NCI-H524 (cell line): ENCODE data around the gene TNKS1BP1.
"Not testable (repeated sequence)": the region's sequence is repeated elsewhere in the genome, so short reads cannot be mapped to it uniquely, and the experiment has no call there.

Experiments
- DNase-seq, 2 experiments: peaks; one replicate each; lab custom pipeline; 2025; lab: John Stamatoyannopoulos, UW

Gene TNKS1BP1

GRCh38 chr11:57294225-57295131, 30.3 kb downstream of the TNKS1BP1 start:
- DNase-seq, result peak in 1 of 2 experiments; percentile 12

- no peak for DNase-seq
Measured at GRCh38 chr11:57290288-57290687, 34.5 kb downstream of the TNKS1BP1 start.

GRCh38 chr11:57288771-57289579, 35.8 kb downstream of the TNKS1BP1 start:
- peak in 1 of 2 experiments; percentile 9 for DNase-seq

GRCh38 chr11:57287884-57288283, 36.9 kb downstream of the TNKS1BP1 start:
- DNase-seq, result no peak

GRCh38 chr11:57283231-57283990, 41.3 kb downstream of the TNKS1BP1 start:
- DNase-seq, result no peak

GRCh38 chr11:57281546-57281945, 43.2 kb downstream of the TNKS1BP1 start:
- DNase-seq, result not testable (repeated sequence)

- no peak for DNase-seq
Measured at GRCh38 chr11:57279116-57279515, 45.6 kb downstream of the TNKS1BP1 start.

- DNase-seq, result no peak
Measured at GRCh38 chr11:57278721-57279095, 46.0 kb downstream of the TNKS1BP1 start.

GRCh38 chr11:57277845-57278720, 46.7 kb downstream of the TNKS1BP1 start:
- peak; percentile 84 for DNase-seq

- DNase-seq, result peak; percentile 34 to 70
Measured at GRCh38 chr11:57276971-57277675, 47.6 kb downstream of the TNKS1BP1 start.

- peak; percentile 75 to 83 for DNase-seq
Measured at GRCh38 chr11:57276169-57276970, 48.4 kb downstream of the TNKS1BP1 start.

GRCh38 chr11:57275582-57275981, 49.2 kb downstream of the TNKS1BP1 start:
- no peak for DNase-seq

- no peak for DNase-seq
Measured at GRCh38 chr11:57274904-57275498, 49.8 kb downstream of the TNKS1BP1 start.

GRCh38 chr11:57273448-57274058, 51.2 kb downstream of the TNKS1BP1 start:
- no peak for DNase-seq

- no peak for DNase-seq
Measured at GRCh38 chr11:57269571-57270021, 55.2 kb downstream of the TNKS1BP1 start.

- no peak for DNase-seq
Measured at GRCh38 chr11:57266157-57266556, 58.6 kb downstream of the TNKS1BP1 start.

- DNase-seq, result no peak
Measured at GRCh38 chr11:57263351-57263750, 61.4 kb downstream of the TNKS1BP1 start.

GRCh38 chr11:57262157-57262556, 62.6 kb downstream of the TNKS1BP1 start:
- DNase-seq, result no peak
